HCT116 (cell line): Measurements from ENCODE around the gene RPL10A. TPM values are rescaled to one million over a fixed set of nuclear protein-coding genes. Genes with fewer than 3 reads are reported as not detected.

Experiments used
- ATAC-seq: fragments of 200-7000 bp; cut with Tn5 transposase; 2 replicates; pipeline ENCODE4 v1.9.1; 2020; ENCODE audit warnings: mild to moderate bottlenecking, moderate library complexity
- BruUV-seq: library from RNA; stranded (reverse); fragments of 400-500 nt; replicated peaks from 2 replicates; lab custom pipeline; 2021; lab: Mats Ljungman, UMichigan
- CTCF ChIA-PET: fragments of 300-600 bp; sonication (Branson Sonifier 250); formaldehyde crosslinking; loops from one replicate; lab custom pipeline; 2021; ENCODE audit warnings: antibody characterized with exemption; lab: Charles Lee
- POLR2A ChIA-PET: fragments of 300-600, 350-600 bp; sonication (Branson Sonifier 250); formaldehyde crosslinking; loops from one replicate; lab custom pipeline; 2021; ENCODE audit warnings: antibody characterized with exemption; lab: Charles Lee
- RAD21 ChIA-PET, 2 experiments: fragments of 300-600 bp; sonication (Branson Sonifier 250); formaldehyde crosslinking; loops; one replicate each; lab custom pipeline; 2023; ENCODE audit warnings: low total read pairs in 2 of 2; ENCODE audit not compliant: uncharacterized antibody in 2 of 2, unreplicated experiment in 2 of 2, low non-redundant PET in 1 of 2; lab: Charles Lee
- DNase-seq: peaks from one replicate; pipeline ENCODE4 v3.0.0-alpha.2; 2010; ENCODE audit warnings: low read depth, low spot score
- H2AFZ ChIP-seq: fragments of 200-600 bp; shearing (Covaris generic), sonication (generic); 2 replicates; pipeline ENCODE4 v1.6.1; 2017; ENCODE audit warnings: low read depth, mixed run types, mixed read lengths, antibody characterized with exemption, low read length; ENCODE audit not compliant: poor library complexity, severe bottlenecking
- H3K27ac ChIP-seq: 2 replicates; pipeline ENCODE4 v1.5.1; 2012; ENCODE audit warnings: low read depth, low read length
- H3K27me3 ChIP-seq: fragments of 200-600 bp; sonication (generic); 2 replicates; pipeline ENCODE4 v1.6.1; 2016; ENCODE audit warnings: mixed run types, low read length, mixed read lengths; ENCODE audit not compliant: insufficient read depth
- H3K36me3 ChIP-seq, 2 experiments: fragments of 200-500 bp in 1 of 2; fragments of 200-600 bp in 1 of 2; sonication (Bioruptor generic) in 1 of 2; sonication (generic) in 1 of 2; 2 replicates each; pipeline versions ENCODE4 v1.5.1 to v1.6.1; 2014 to 2016; ENCODE audit warnings: low read length in 2 of 2, inconsistent platforms in 1 of 2, mixed read lengths in 1 of 2, mixed run types in 1 of 2; ENCODE audit not compliant: insufficient read depth in 2 of 2, control insufficient read depth in 1 of 2
- H3K4me1 ChIP-seq, 2 experiments: fragments of 200-600 bp in 1 of 2; sonication (generic) in 1 of 2; 2 replicates each; pipeline versions ENCODE4 v1.5.1 to v1.6.1; 2012 to 2017; ENCODE audit warnings: low read length in 2 of 2, inconsistent platforms in 1 of 2, mild to moderate bottlenecking in 1 of 2, mixed read lengths in 1 of 2, mixed run types in 1 of 2, moderate library complexity in 1 of 2; ENCODE audit not compliant: insufficient read depth in 2 of 2, control insufficient read depth in 1 of 2
- H3K4me2 ChIP-seq: fragments of 200-600 bp; sonication (generic); 2 replicates; pipeline ENCODE4 v1.6.1; 2017; ENCODE audit warnings: mixed run types, low read length, mixed read lengths
- H3K4me3 ChIP-seq, 2 experiments: fragments of 200-600 bp in 1 of 2; sonication (generic) in 1 of 2; replicated peaks in 1 of 2; 2 replicates each; pipeline ENCODE4 v1.5.1; 2011 to 2016; ENCODE audit warnings: low read length in 2 of 2, control low read depth in 1 of 2, low read depth in 1 of 2, mild to moderate bottlenecking in 1 of 2, mixed read lengths in 1 of 2, mixed run types in 1 of 2
- H3K79me2 ChIP-seq: fragments of 200-600 bp; sonication (generic); 2 replicates; pipeline ENCODE4 v1.6.1; 2017; ENCODE audit warnings: mild to moderate bottlenecking, mixed run types, low read length, moderate library complexity, mixed read lengths; ENCODE audit not compliant: insufficient read depth
- H3K9ac ChIP-seq: fragments of 200-600 bp; sonication (generic); 2 replicates; pipeline ENCODE4 v1.6.1; 2016; ENCODE audit warnings: low read length, mixed read lengths
- H3K9me2 ChIP-seq: fragments of 200-600 bp; sonication (generic), shearing (Covaris generic); 2 replicates; pipeline ENCODE4 v1.6.1; 2017; ENCODE audit warnings: mixed run types, mild to moderate bottlenecking, moderate library complexity; ENCODE audit not compliant: insufficient read depth
- H3K9me3 ChIP-seq, 2 experiments: fragments of 200-500 bp in 1 of 2; fragments of 200-600 bp in 1 of 2; sonication (Bioruptor generic) in 1 of 2; sonication (generic) in 1 of 2; 2 replicates each; pipeline ENCODE4 v1.6.1; 2014 to 2017; ENCODE audit warnings: low read length in 2 of 2, mixed read lengths in 2 of 2, inconsistent platforms in 1 of 2, low read depth in 1 of 2, mild to moderate bottlenecking in 1 of 2, mixed run types in 1 of 2, moderate library complexity in 1 of 2; ENCODE audit not compliant: control insufficient read depth in 1 of 2, insufficient read depth in 1 of 2
- H4K20me1 ChIP-seq: fragments of 200-600 bp; sonication (generic), shearing (Covaris generic); 2 replicates; pipeline ENCODE4 v1.6.1; 2017; ENCODE audit warnings: mixed run types, mild to moderate bottlenecking, moderate library complexity; ENCODE audit not compliant: insufficient read depth
- CBX3 ChIP-seq: IDR thresholded peaks from 2 replicates; pipeline ENCODE4 v1.6.1; 2012; ENCODE audit warnings: low read depth
- CEBPB ChIP-seq: IDR thresholded peaks from 2 replicates; pipeline ENCODE4 v1.6.1; 2012; ENCODE audit warnings: low read depth
- EGR1 ChIP-seq: IDR thresholded peaks from 2 replicates; pipeline ENCODE4 v1.6.1; 2012; ENCODE audit warnings: low read depth
- ELF1 ChIP-seq: IDR thresholded peaks from 2 replicates; pipeline ENCODE4 v1.6.1; 2012; ENCODE audit warnings: low read depth, borderline replicate concordance
- EZH2 ChIP-seq: fragments of 200-600 bp; sonication (generic); IDR thresholded peaks from 2 replicates; pipeline ENCODE4 v1.6.1; 2017; ENCODE audit warnings: antibody characterized with exemption, mixed run types
- EZH2phosphoT487 ChIP-seq: fragments of 200-600 bp; IDR thresholded peaks from 2 replicates; pipeline ENCODE4 v1.6.1; 2018; ENCODE audit warnings: antibody characterized with exemption, borderline replicate concordance
- FOSL1 ChIP-seq: IDR thresholded peaks from 2 replicates; pipeline ENCODE4 v1.6.1; 2012; ENCODE audit warnings: low read depth
- JUND ChIP-seq: IDR thresholded peaks from 2 replicates; pipeline ENCODE4 v1.6.1; 2012
- MAX ChIP-seq: IDR thresholded peaks from 2 replicates; pipeline ENCODE4 v1.6.1; 2012
- POLR2A ChIP-seq: IDR thresholded peaks from 2 replicates; pipeline ENCODE4 v1.7.0; 2011; ENCODE audit warnings: borderline replicate concordance; ENCODE audit not compliant: insufficient read depth, insufficient read length; ENCODE audit errors: extremely low read depth
- POLR2AphosphoS5 ChIP-seq: IDR thresholded peaks from 2 replicates; pipeline ENCODE4 v1.6.1; 2011; ENCODE audit warnings: mild to moderate bottlenecking, low read depth, low read length, moderate library complexity
- SIN3A ChIP-seq: IDR thresholded peaks from 2 replicates; pipeline ENCODE4 v1.6.1; 2012; ENCODE audit warnings: low read depth
- SP1 ChIP-seq: IDR thresholded peaks from 2 replicates; pipeline ENCODE4 v1.6.1; 2012; ENCODE audit warnings: low read depth
- SRF ChIP-seq: IDR thresholded peaks from 2 replicates; pipeline ENCODE4 v1.6.1; 2012; ENCODE audit warnings: low read depth
- TCF7L2 ChIP-seq: IDR thresholded peaks from 2 replicates; pipeline ENCODE4 v1.7.0; 2011; ENCODE audit warnings: borderline replicate concordance, inconsistent platforms; ENCODE audit not compliant: insufficient read depth, insufficient read length; ENCODE audit errors: extremely low read depth
- YY1 ChIP-seq: IDR thresholded peaks from 2 replicates; pipeline ENCODE4 v1.6.1; 2011; ENCODE audit warnings: low read length, low read depth, moderate library complexity, mild to moderate bottlenecking; ENCODE audit not compliant: insufficient replicate concordance; ENCODE audit errors: extremely low read depth
- ZBTB33 ChIP-seq: IDR thresholded peaks from 2 replicates; pipeline ENCODE4 v1.6.1; 2011; ENCODE audit warnings: mild to moderate bottlenecking, low read length, moderate library complexity; ENCODE audit not compliant: insufficient replicate concordance; ENCODE audit errors: extremely low read depth
- ZFX ChIP-seq: fragments of 450-650 bp; IDR thresholded peaks from 2 replicates; pipeline ENCODE4 v1.6.1; 2017
- ZNF274 ChIP-seq: fragments of 200-500 bp; sonication (Bioruptor generic); IDR thresholded peaks from 2 replicates; pipeline ENCODE4 v1.6.1; 2014; ENCODE audit warnings: mild to moderate bottlenecking, low read depth, low read length, inconsistent platforms
- intact Hi-C: fragments of 100-400 bp; cut with micrococcal nuclease; formaldehyde crosslinking; loops from 2 replicates; pipeline ENCODE4 v1.10.0; 2022
- total RNA-seq: library from RNA; stranded (reverse); gene quantifications from one replicate; pipeline ENCODE4 v1.2.1, GENCODE V29; 2021; ENCODE audit not compliant: unreplicated experiment
- TF ChIP-seq, protein P1 (sequence below), 3 experiments: fragments of 200-600 bp in 1 of 3; sonication (generic) in 1 of 3; IDR thresholded peaks in 2 of 3; conservative IDR thresholded peaks in 1 of 3; 2 replicates each; pipeline ENCODE4 v1.5.1; 2012 to 2017; ENCODE audit warnings: low read depth in 2 of 3, low read length in 2 of 3, antibody characterized with exemption in 1 of 3, borderline replicate concordance in 1 of 3, control low read depth in 1 of 3, mild to moderate bottlenecking in 1 of 3, mixed read lengths in 1 of 3, mixed run types in 1 of 3, moderate library complexity in 1 of 3; ENCODE audit not compliant: insufficient read depth in 1 of 3
- TF ChIP-seq, protein P2 (sequence below): IDR thresholded peaks from 2 replicates; pipeline ENCODE4 v1.6.1; 2012

The RPL10A gene
- total RNA-seq, 1 experiment from 2014 or later: 1,981 TPM

DNA sequence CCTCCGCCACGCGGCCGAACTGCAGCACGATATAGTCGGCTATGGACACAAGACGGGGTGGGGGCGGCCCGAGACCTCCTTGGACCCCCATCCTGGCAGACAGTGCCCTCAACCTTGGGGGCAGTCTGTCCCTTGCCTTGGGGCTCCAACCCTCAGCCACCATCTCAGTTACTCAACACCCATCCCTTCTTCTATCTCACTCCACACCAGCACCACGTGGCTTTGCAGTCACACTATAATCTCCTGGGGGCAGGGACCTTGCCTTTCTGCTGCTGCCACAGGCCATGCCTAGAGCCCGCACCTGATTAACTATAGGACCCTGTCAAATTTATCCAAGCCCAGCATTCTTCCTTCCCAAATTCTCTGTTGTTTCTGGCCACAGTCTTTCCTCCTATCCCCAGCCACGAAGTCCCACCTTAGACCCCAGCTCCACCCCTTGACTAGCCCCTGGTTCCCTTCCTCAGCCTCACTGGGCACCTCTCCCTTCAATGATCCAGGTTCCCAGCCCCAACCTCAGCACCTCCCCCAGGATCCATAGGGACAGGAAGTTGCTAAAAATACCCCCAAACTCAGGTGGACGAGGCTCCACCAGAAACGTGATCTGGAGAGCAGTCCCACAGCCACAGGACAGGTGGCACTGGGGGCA lies 30.3 kb downstream of the RPL10A start (continued):
- TF ChIP-seq YY1 (no peak), CEBPB (no peak), POLR2A (no peak), CBX3 (no peak), EZH2phosphoT487 (no peak)

- no peak for TF ChIP-seq POLR2AphosphoS5
- TF ChIP-seq YY1: no peak
- no peak for TF ChIP-seq ELF1
- TF ChIP-seq SRF: no peak
- TF ChIP-seq ZNF274: no peak
- TF ChIP-seq SIN3A: no peak
- TF ChIP-seq SP1: no peak
- TF ChIP-seq EZH2: no peak
- TF ChIP-seq ZBTB33: no peak
- no peak for TF ChIP-seq EGR1
- TF ChIP-seq EZH2phosphoT487: no peak
- TF ChIP-seq, protein P1, sequence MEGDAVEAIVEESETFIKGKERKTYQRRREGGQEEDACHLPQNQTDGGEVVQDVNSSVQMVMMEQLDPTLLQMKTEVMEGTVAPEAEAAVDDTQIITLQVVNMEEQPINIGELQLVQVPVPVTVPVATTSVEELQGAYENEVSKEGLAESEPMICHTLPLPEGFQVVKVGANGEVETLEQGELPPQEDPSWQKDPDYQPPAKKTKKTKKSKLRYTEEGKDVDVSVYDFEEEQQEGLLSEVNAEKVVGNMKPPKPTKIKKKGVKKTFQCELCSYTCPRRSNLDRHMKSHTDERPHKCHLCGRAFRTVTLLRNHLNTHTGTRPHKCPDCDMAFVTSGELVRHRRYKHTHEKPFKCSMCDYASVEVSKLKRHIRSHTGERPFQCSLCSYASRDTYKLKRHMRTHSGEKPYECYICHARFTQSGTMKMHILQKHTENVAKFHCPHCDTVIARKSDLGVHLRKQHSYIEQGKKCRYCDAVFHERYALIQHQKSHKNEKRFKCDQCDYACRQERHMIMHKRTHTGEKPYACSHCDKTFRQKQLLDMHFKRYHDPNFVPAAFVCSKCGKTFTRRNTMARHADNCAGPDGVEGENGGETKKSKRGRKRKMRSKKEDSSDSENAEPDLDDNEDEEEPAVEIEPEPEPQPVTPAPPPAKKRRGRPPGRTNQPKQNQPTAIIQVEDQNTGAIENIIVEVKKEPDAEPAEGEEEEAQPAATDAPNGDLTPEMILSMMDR (IDR thresholded peaks at IDR 0.05 in 2 of 3, conservative IDR thresholded peaks at IDR 0.05 in 1 of 3; ENCODE audit: borderline replicate concordance in 1 of 3, insufficient read depth in 1 of 3, low read depth in 2 of 3, low read length in 2 of 3): no peak
- no peak for TF ChIP-seq POLR2A
- TF ChIP-seq CBX3: no peak
- TF ChIP-seq, protein P2, sequence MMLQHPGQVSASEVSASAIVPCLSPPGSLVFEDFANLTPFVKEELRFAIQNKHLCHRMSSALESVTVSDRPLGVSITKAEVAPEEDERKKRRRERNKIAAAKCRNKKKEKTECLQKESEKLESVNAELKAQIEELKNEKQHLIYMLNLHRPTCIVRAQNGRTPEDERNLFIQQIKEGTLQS: no peak
- TF ChIP-seq TCF7L2: no peak
- no peak for TF ChIP-seq JUND
- no peak for TF ChIP-seq FOSL1
- TF ChIP-seq ZFX: no peak
- TF ChIP-seq MAX: no peak
- intact Hi-C loops: no loop called here
- ATAC-seq: no peak
- no peak overlapping the region for H3K4me2 ChIP-seq
- ChIA-PET CTCF (no interaction called here), POLR2A (no interaction called here), RAD21 (no interaction called here)
- H2AFZ ChIP-seq: no peak overlapping the region
- H3K36me3 ChIP-seq: no peaks in the 10 kb centered on the region
- H3K4me1 ChIP-seq: peaks cover 17 to 37% of the 10 kb centered on the region in 2 experiments
- H3K79me2 ChIP-seq: peaks cover 21% of the 10 kb centered on the region
- no peaks in the 10 kb centered on the region for H4K20me1 ChIP-seq
- BruUV-seq: no TSS peak
- no peaks in the 10 kb centered on the region for H3K9me2 ChIP-seq
- H3K9me3 ChIP-seq: no peaks in the 10 kb centered on the region
- DNase-seq: no peak
- no peak overlapping the region for H3K9ac ChIP-seq
- no peak overlapping the region for H3K27ac ChIP-seq
- H3K27me3 ChIP-seq: no peaks in the 10 kb centered on the region
- H3K4me3 ChIP-seq: no peak overlapping the region
Observed at GRCh38 chr6:35499372-35499771, 31.2 kb downstream of the RPL10A start.
